Esophagus muscularis mucosa (tissue), 4 donors: ENCODE results near the gene CRYBG1. TPM values are rescaled to one million over a fixed set of nuclear protein-coding genes. Genes with fewer than 3 reads are reported as not detected.

Experiments
- DNase-seq: peaks from one replicate; pipeline ENCODE4 v3.0.0-alpha.2; 2017; ENCODE audit errors: extremely low spot score
- H3K27ac ChIP-seq, 4 donors: fragments of 200-600 bp; sonication (generic); replicated peaks in 1 of 4; 1 replicate in 3 of 4; 2 replicates in 1 of 4; pipeline ENCODE4 v1.5.1; 2016 to 2019; ENCODE audit warnings: mild to moderate bottlenecking in 1 of 4
- H3K27me3 ChIP-seq, 4 donors: fragments of 200-600 bp; sonication (generic); one replicate each; pipeline versions ENCODE4 v1.5.1 to v1.6.0; 2016 to 2019
- H3K36me3 ChIP-seq, 4 donors: fragments of 200-600 bp; sonication (generic); one replicate each; pipeline ENCODE4 v1.5.1; 2016 to 2019
- H3K4me1 ChIP-seq, 4 donors: fragments of 200-600 bp; sonication (generic); one replicate each; pipeline ENCODE4 v1.5.1; 2016 to 2019
- H3K4me3 ChIP-seq, 4 donors: fragments of 200-600 bp; sonication (generic); 1 replicate in 2 of 4; 2 replicates in 2 of 4; pipeline ENCODE4 v1.5.1; 2016 to 2019; ENCODE audit warnings: mild to moderate bottlenecking in 4 of 4, moderate library complexity in 1 of 4
- H3K9me3 ChIP-seq, 4 donors: fragments of 200-600 bp; sonication (generic); 1 replicate in 3 of 4; 2 replicates in 1 of 4; pipeline ENCODE4 v1.5.1; 2016 to 2019
- EP300 ChIP-seq: sonication (generic); formaldehyde crosslinking; IDR thresholded peaks from one replicate; pipeline ENCODE4 v1.6.1; 2017; ENCODE audit warnings: antibody characterized with exemption
- POLR2A ChIP-seq: fragments of 450-650 bp; IDR thresholded peaks from one replicate; pipeline ENCODE4 v1.6.1; 2017; ENCODE audit warnings: antibody characterized with exemption, moderate library complexity, mild to moderate bottlenecking, low read depth
- POLR2AphosphoS5 ChIP-seq, 2 donors: sonication (generic); formaldehyde crosslinking; IDR thresholded peaks; one replicate each; pipeline ENCODE4 v1.6.1; 2017; ENCODE audit warnings: antibody characterized with exemption in 2 of 2
- WGBS: methylation state at CpG from one replicate; pipeline ENCODE4 v1.1.5; 2018; 5-methylcytosine and 5-hydroxymethylcytosine counted together
- intact Hi-C: fragments of 100-400 bp; cut with DNase I; formaldehyde crosslinking; loops from one replicate; pipeline ENCODE4 v1.15.1; 2023
- total RNA-seq, 4 donors: library from RNA; depleted of rRNA; stranded (reverse); fragments of >200 nt; gene quantifications; one replicate each; pipeline versions ENCODE4 v1.1.0 to v1.2.1, GENCODE V29; 2016
- TF ChIP-seq, protein P1 (sequence below), 3 experiments: fragments of 200-600 bp in 2 of 3; fragments of 450-650 bp in 1 of 3; sonication (generic) in 2 of 3; IDR thresholded peaks; one replicate each; pipeline ENCODE4 v1.5.1; 2017 to 2019; ENCODE audit warnings: antibody characterized with exemption in 3 of 3, mild to moderate bottlenecking in 2 of 3, moderate library complexity in 1 of 3

The CRYBG1 gene
- total RNA-seq, 4 donors from 2014 or later = 2.1 to 4.5 (median 3.6) TPM

- DNase-seq = no peak
- peaks cover 0 to 6% (median 1%) of the 10 kb centered on the region in 4 donors for H3K4me1 ChIP-seq
- H3K4me3 ChIP-seq = no peak overlapping the region
- whole genome bisulfite sequencing = 14% methylated on average over 9 of the region's 9 CpGs
- intact Hi-C loops = no loop called here
- no peak overlapping the region for H3K27ac ChIP-seq
- no peaks in the 10 kb centered on the region for H3K9me3 ChIP-seq
- H3K27me3 ChIP-seq = peaks cover 0 to 4% (median 0%) of the 10 kb centered on the region in 4 donors
- TF ChIP-seq POLR2A (no peak), EP300 (no peak)
- TF ChIP-seq, protein P1, sequence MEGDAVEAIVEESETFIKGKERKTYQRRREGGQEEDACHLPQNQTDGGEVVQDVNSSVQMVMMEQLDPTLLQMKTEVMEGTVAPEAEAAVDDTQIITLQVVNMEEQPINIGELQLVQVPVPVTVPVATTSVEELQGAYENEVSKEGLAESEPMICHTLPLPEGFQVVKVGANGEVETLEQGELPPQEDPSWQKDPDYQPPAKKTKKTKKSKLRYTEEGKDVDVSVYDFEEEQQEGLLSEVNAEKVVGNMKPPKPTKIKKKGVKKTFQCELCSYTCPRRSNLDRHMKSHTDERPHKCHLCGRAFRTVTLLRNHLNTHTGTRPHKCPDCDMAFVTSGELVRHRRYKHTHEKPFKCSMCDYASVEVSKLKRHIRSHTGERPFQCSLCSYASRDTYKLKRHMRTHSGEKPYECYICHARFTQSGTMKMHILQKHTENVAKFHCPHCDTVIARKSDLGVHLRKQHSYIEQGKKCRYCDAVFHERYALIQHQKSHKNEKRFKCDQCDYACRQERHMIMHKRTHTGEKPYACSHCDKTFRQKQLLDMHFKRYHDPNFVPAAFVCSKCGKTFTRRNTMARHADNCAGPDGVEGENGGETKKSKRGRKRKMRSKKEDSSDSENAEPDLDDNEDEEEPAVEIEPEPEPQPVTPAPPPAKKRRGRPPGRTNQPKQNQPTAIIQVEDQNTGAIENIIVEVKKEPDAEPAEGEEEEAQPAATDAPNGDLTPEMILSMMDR (IDR thresholded peaks at IDR 0.05) = peak; percentile 60 to 67 (median 61)
- no peaks in the 10 kb centered on the region for H3K36me3 ChIP-seq
These were observed 21.0 kb upstream of the CRYBG1 start for GRCh38 chr6:106339334-106340029.

DNA sequence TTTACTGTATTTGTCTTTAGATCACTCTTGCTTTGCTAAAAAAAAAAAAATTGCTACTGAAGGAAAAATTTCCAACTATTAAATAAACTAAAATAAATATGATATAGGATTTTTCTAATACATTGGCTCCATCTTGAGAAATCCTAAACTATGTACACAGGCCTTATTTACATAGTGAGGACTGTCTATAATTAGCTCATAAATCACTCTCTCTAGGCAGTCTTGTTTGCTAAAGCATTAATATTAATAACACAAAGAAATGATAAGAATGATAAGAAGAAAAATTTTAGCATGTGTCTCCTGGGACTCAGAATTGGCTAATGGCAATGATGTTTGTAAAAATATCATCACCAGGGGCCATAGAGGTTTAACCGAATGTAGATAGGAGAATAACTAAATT is 13.3 kb upstream of the CRYBG1 start:
- WGBS = 92% methylated on average over 1 of the region's 1 CpG
- Histone ChIP-seq H3K4me3 (no peak overlapping the region), H3K27ac (no peak overlapping the region), H3K9me3 (no peaks in the 10 kb centered on the region), H3K4me1 (no peaks in the 10 kb centered on the region), H3K36me3 (no peaks in the 10 kb centered on the region), H3K27me3 (peaks cover 0 to 4% (median 0%) of the 10 kb centered on the region in 4 donors)
- TF ChIP-seq EP300 (no peak), POLR2AphosphoS5 (IDR thresholded peaks at IDR 0.05) (no peak), POLR2A (no peak)
- TF ChIP-seq, protein P1 (IDR thresholded peaks at IDR 0.05) = no peak
- no peak for DNase-seq
- intact Hi-C loops = no loop called here

DNA sequence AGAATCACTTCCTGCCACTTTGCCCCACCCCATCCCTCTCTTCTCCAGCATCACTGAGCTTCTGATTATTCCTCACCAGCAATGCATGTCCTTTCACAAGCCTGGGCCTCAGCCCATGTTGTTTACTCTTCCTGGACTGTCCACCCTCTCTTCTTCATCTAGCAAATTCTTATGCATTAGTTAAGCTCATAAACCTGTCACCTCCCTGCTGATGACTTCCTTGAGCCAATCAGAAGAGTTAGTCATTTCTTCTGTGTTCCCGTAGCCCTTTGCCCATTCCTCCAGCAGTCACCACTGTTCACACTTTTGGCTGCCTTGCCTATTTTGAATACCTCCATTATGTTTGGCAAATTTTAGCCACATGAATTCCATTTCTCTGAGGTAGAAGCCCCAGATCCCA is 4.1 kb upstream of the CRYBG1 start:
- Histone ChIP-seq H3K9me3 (peaks cover 0 to 8% (median 3%) of the 10 kb centered on the region in 4 donors), H3K36me3 (no peaks in the 10 kb centered on the region), H3K27me3 (peaks cover 11 to 64% (median 24%) of the 10 kb centered on the region in 4 donors), H3K27ac (no peak overlapping the region), H3K4me3 (no peak overlapping the region), H3K4me1 (peaks cover 12 to 14% (median 14%) of the 10 kb centered on the region in 4 donors)
- TF ChIP-seq EP300 (no peak), POLR2AphosphoS5 (IDR thresholded peaks at IDR 0.05) (no peak), POLR2A (no peak)
- TF ChIP-seq, protein P1 (IDR thresholded peaks at IDR 0.05) = no peak
- WGBS = 82% methylated on average over 1 of the region's 1 CpG
- intact Hi-C loops = no loop called here
- no peak for DNase-seq

GRCh38 chr6:106359959-106360409 is 533 bp upstream of the CRYBG1 start:
- no peak overlapping the region for H3K27ac ChIP-seq
- H3K9me3 ChIP-seq = no peaks in the 10 kb centered on the region
- peaks cover 12 to 14% (median 14%) of the 10 kb centered on the region in 4 donors for H3K4me1 ChIP-seq
- no peaks in the 10 kb centered on the region for H3K36me3 ChIP-seq
- DNase-seq = no peak
- 33% methylated on average over 12 of the region's 12 CpGs for WGBS
- H3K27me3 ChIP-seq = peaks cover 11 to 68% (median 22%) of the 10 kb centered on the region in 4 donors
- TF ChIP-seq, protein P1 (IDR thresholded peaks at IDR 0.05) = no peak
- TF ChIP-seq POLR2AphosphoS5 (IDR thresholded peaks at IDR 0.05) (no peak), EP300 (no peak), POLR2A (no peak)
- intact Hi-C loops = no loop called here
- peak overlapping the region; percentile 45 to 61 (median 52) for H3K4me3 ChIP-seq
